Stomach (tissue), 9 donors: Measurements from ENCODE around the gene BCAR1. TPM values are rescaled to one million over a fixed set of nuclear protein-coding genes. Genes with fewer than 3 reads are reported as not detected.

Source experiments
- DNase-seq, 2 donors: peaks; one replicate each; pipeline versions ENCODE4 v3.0.0 to v3.0.0-alpha.2; 2013 to 2019
- H3K27ac ChIP-seq, 5 donors: fragments of 200-600 bp in 4 of 5; sonication (generic) in 4 of 5; one replicate each; pipeline ENCODE4 v1.5.1; 2013 to 2019; ENCODE audit warnings: mild to moderate bottlenecking in 1 of 5, moderate library complexity in 1 of 5
- H3K27me3 ChIP-seq, 3 donors: fragments of 200-600 bp; sonication (generic); one replicate each; pipeline ENCODE4 v1.5.1; 2017 to 2019; ENCODE audit warnings: mixed run types in 1 of 3
- H3K36me3 ChIP-seq, 4 donors: fragments of 200-600 bp; sonication (generic); 1 replicate in 3 of 4; 2 replicates in 1 of 4; pipeline ENCODE4 v1.5.1; 2016 to 2019
- H3K4me1 ChIP-seq, 4 donors: fragments of 200-600 bp; sonication (generic); one replicate each; pipeline ENCODE4 v1.5.1; 2016 to 2019
- H3K4me3 ChIP-seq, 4 donors: fragments of 200-600 bp; sonication (generic) in 3 of 4; one replicate each; pipeline ENCODE4 v1.5.1; 2016 to 2019; ENCODE audit warnings: mild to moderate bottlenecking in 1 of 4
- H3K9me3 ChIP-seq, 4 donors: fragments of 200-600 bp; sonication (generic); one replicate each; pipeline ENCODE4 v1.5.1; 2016 to 2019
- EP300 ChIP-seq: sonication (generic); formaldehyde crosslinking; IDR thresholded peaks from one replicate; pipeline ENCODE4 v1.6.1; 2017; ENCODE audit warnings: antibody characterized with exemption
- POLR2A ChIP-seq, 4 donors: fragments of 450-650 bp; IDR thresholded peaks; one replicate each; pipeline ENCODE4 v1.6.1; 2016; ENCODE audit warnings: antibody characterized with exemption in 4 of 4, control low read depth in 2 of 4, mild to moderate bottlenecking in 1 of 4, moderate library complexity in 1 of 4
- POLR2AphosphoS5 ChIP-seq, 3 donors: sonication (generic); formaldehyde crosslinking; IDR thresholded peaks; one replicate each; pipeline ENCODE4 v1.6.1; 2016; ENCODE audit warnings: antibody characterized with exemption in 3 of 3
- WGBS, 5 donors: extraction: QIAGEN DNeasy Blood & Tissue Kit in 3 of 5; methylation state at CpG; one replicate each; pipeline versions ENCODE4 v1.1.5 to v1.1.7; 2013 to 2018; 5-methylcytosine and 5-hydroxymethylcytosine counted together
- intact Hi-C: fragments of 100-400 bp; cut with DNase I; formaldehyde crosslinking; loops from one replicate; pipeline ENCODE4 v1.15.1; 2023; ENCODE audit warnings: low total_unique reads
- polyA plus RNA-seq, 3 donors: library from polyadenylated mRNA; stranded (reverse); fragments of 200-250 nt; gene quantifications; one replicate each; pipeline ENCODE4 v1.2.3, GENCODE V29; 2013
- total RNA-seq, 5 donors: library from RNA; depleted of rRNA; stranded (reverse); fragments of >200 nt; gene quantifications; one replicate each; pipeline versions ENCODE4 v1.1.0 to v1.2.3, GENCODE V29; 2014 to 2016
- TF ChIP-seq, protein P1 (sequence below), 7 experiments: fragments of 450-650 bp in 4 of 7; fragments of 200-600 bp in 3 of 7; sonication (generic) in 3 of 7; IDR thresholded peaks; one replicate each; pipeline ENCODE4 v1.5.1; 2016 to 2019; ENCODE audit warnings: antibody characterized with exemption in 7 of 7, control low read depth in 2 of 7, mild to moderate bottlenecking in 1 of 7
- donor health status: healthy with polysubstance abuse.
- donor health status: Bipolar disorder and iron deficiency.
- donor health status: healthy.

The BCAR1 gene
- total and polyA plus RNA-seq, 8 donors = 34.7 to 219 (median 56.8) TPM

DNA sequence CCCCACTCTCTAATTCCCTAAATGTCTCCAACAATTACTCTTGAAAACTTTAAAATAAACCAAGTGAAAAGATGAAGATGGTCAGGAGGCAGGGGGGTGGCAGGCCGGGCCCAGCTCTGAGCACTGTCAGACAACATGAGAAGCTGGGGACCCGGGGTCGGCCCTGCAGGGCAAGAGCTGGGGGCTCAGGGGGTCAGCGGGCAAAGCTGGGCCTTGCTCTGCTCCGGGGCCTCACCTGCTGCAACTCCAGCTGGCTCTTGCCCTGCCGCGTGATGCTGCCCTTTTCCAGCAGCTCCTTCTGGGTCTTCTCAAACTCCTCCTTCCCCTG lies 17.8 kb downstream of the BCAR1 start:
- H3K4me1 ChIP-seq = peaks cover 20 to 50% (median 34%) of the 10 kb centered on the region in 4 donors
- H3K36me3 ChIP-seq = peaks cover 34 to 93% (median 83%) of the 10 kb centered on the region in 4 donors
- no peaks in the 10 kb centered on the region for H3K9me3 ChIP-seq
- no peak for DNase-seq
- WGBS, 5 donors = 50 to 77% (median 56%) methylated on average over 4 to 7 of the region's 7 CpGs
- TF ChIP-seq, protein P1, sequence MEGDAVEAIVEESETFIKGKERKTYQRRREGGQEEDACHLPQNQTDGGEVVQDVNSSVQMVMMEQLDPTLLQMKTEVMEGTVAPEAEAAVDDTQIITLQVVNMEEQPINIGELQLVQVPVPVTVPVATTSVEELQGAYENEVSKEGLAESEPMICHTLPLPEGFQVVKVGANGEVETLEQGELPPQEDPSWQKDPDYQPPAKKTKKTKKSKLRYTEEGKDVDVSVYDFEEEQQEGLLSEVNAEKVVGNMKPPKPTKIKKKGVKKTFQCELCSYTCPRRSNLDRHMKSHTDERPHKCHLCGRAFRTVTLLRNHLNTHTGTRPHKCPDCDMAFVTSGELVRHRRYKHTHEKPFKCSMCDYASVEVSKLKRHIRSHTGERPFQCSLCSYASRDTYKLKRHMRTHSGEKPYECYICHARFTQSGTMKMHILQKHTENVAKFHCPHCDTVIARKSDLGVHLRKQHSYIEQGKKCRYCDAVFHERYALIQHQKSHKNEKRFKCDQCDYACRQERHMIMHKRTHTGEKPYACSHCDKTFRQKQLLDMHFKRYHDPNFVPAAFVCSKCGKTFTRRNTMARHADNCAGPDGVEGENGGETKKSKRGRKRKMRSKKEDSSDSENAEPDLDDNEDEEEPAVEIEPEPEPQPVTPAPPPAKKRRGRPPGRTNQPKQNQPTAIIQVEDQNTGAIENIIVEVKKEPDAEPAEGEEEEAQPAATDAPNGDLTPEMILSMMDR (IDR thresholded peaks at IDR 0.05) = no peak
- no peak for TF ChIP-seq POLR2AphosphoS5 (IDR thresholded peaks at IDR 0.05)
- no peak for TF ChIP-seq POLR2A (IDR thresholded peaks at IDR 0.05)
- TF ChIP-seq EP300 = no peak
- H3K27me3 ChIP-seq = no peaks in the 10 kb centered on the region
- peak overlapping the region in 4 of 5 donors; percentile 38 to 77 (median 60) for H3K27ac ChIP-seq
- peak overlapping the region in 1 of 4 donors; percentile 15 for H3K4me3 ChIP-seq
- intact Hi-C loops = loop anchor here (10.0 kb wide), 1 partner anchor 161 kb away; no protein-coding TSS in a partner anchor

DNA sequence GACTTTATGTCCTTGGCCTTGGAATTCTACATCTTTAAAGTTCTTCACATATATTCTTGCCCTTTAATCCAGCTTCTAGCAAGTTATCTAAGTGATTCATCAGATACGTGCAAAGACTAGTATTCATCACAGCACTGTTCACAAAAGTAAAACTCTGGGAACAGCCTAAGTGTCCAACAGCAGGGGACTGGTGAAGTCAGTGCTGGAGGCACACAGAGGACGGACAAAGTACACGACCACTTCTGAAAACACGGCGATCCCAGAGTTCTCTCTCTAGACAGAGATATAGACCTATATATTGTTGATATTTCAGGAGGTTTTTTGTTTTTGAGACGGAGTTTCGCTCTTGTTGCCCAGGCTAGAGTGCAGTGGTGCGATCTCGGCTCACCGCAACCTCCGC lies 19.9 kb downstream of the BCAR1 start:
- H3K4me1 ChIP-seq = peaks cover 8 to 31% (median 18%) of the 10 kb centered on the region in 4 donors
- no peak overlapping the region for H3K27ac ChIP-seq
- H3K4me3 ChIP-seq = no peak overlapping the region
- 78 to 93% (median 89%) methylated on average over 10 to 11 of the region's 11 CpGs for WGBS, 5 donors
- DNase-seq = no peak
- no peak for TF ChIP-seq POLR2A (IDR thresholded peaks at IDR 0.05)
- no peak for TF ChIP-seq POLR2AphosphoS5 (IDR thresholded peaks at IDR 0.05)
- TF ChIP-seq, protein P1 (IDR thresholded peaks at IDR 0.05) = no peak
- TF ChIP-seq EP300 = no peak
- intact Hi-C loops = loop anchor here (10.0 kb wide), 1 partner anchor 163 kb away; no protein-coding TSS in a partner anchor
- H3K9me3 ChIP-seq = no peaks in the 10 kb centered on the region
- H3K27me3 ChIP-seq = peaks cover 0 to 6% (median 0%) of the 10 kb centered on the region in 3 donors
- peaks cover 31 to 90% (median 84%) of the 10 kb centered on the region in 4 donors for H3K36me3 ChIP-seq

DNA sequence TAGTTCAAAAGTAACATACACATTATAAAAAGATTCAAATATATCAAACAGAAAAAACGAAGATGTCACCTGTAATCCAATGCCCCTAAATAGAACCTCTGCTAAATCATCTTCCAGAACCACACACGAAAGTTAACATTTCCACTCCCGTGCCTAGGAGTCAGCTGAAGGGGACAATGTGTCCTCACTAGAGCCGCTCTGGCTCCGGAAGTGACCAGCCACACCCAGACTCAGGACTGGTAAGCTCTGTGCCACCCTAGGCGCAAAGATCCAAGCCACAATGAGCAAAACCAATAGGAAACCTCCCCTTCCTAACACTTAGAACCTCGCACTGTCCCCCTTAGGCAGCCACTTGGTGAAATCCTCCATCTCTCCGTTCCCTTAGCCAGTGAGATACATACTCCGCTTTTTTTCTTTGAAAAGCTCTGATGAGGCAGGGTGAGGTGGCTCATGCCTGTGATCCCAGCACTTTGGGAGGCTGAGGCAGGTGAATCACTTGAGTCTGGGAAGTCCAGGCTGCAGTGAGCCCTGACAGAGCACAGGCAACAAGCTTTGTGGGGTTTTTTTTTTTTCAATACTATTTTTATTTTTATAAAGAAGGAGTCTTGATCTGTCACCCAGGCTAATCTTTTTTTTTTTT lies 20.8 kb downstream of the BCAR1 start:
- H3K4me3 ChIP-seq = no peak overlapping the region

More for the DNA sequence above, 20.8 kb downstream of the BCAR1 start:
- 75 to 85% (median 79%) methylated on average over 9 of the region's 9 CpGs for WGBS, 5 donors
- no peak for TF ChIP-seq POLR2AphosphoS5 (IDR thresholded peaks at IDR 0.05)
- no peak for TF ChIP-seq POLR2A (IDR thresholded peaks at IDR 0.05)
- TF ChIP-seq, protein P1 (IDR thresholded peaks at IDR 0.05) = no peak
- TF ChIP-seq EP300 = no peak
- Histone ChIP-seq H3K36me3 (peaks cover 30 to 80% (median 74%) of the 10 kb centered on the region in 4 donors), H3K4me1 (peaks cover 8 to 34% (median 18%) of the 10 kb centered on the region in 4 donors), H3K27ac (no peak overlapping the region), H3K9me3 (no peaks in the 10 kb centered on the region), H3K27me3 (peaks cover 0 to 6% (median 0%) of the 10 kb centered on the region in 3 donors)
- DNase-seq = no peak
- intact Hi-C loops = loop anchor here (10.0 kb wide), 1 partner anchor 164 kb away; no protein-coding TSS in a partner anchor
